Stimulated activated CD4-positive, alpha-beta T cell treated with anti-CD3 and anti-CD28 coated beads, Interleukin-2, amount 100 ng/mL, for 4 hours (primary cell): ENCODE data around the gene CPNE8.

ENCODE experiments used
- DNase-seq: peaks from one replicate; pipeline ENCODE4 v3.0.0-alpha.2; 2020; ENCODE audit warnings: low read depth

Gene CPNE8

DNA sequence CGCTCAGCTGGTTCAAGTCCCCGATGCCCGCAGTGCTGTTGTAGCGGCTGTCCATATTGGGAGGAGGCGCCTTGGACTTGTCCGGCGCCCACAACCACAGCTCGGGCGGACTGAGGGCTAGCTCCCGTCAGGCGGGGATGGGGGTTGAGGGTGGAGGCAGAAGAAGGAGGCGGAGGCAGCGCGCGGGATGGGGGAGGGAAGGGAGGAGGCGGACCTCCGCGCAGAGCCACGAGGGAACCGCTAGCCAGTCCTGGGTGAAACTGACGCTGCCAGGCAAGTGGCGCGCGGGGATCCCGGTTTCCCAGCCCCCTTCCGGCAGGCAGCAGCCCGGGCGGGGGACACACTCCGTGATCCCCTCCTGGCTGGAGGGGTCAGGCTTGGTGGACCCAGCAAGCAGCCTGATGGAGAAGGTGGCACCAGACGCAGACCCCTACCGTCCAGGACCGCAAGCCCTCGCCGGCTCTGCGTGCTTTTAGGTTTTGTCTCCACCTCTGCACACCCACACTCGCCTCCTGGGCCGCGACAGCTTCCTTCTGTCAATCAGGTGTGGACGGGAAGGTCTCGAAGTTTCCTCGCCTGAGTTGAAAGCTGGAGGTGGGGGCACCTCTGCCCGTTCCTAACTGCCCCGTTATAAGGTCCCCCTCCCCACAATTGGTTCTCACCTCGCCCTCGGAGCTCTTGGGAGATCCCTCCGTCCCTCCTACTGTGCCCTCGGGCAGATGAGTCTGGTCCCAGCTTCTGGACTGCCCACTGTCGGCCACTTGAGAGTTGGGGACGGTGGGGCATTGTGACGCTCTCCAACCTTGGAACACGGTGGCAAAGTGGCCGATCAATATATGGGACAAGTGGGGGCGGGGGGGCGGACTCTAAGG is at the start of gene CPNE8:
TSS of gene CPNE8 (minus strand) at position 112 of the 872 bp plus-strand sequence. CDS start at position 55, 57 bp downstream.
- DNase-seq, result no peak

DNA sequence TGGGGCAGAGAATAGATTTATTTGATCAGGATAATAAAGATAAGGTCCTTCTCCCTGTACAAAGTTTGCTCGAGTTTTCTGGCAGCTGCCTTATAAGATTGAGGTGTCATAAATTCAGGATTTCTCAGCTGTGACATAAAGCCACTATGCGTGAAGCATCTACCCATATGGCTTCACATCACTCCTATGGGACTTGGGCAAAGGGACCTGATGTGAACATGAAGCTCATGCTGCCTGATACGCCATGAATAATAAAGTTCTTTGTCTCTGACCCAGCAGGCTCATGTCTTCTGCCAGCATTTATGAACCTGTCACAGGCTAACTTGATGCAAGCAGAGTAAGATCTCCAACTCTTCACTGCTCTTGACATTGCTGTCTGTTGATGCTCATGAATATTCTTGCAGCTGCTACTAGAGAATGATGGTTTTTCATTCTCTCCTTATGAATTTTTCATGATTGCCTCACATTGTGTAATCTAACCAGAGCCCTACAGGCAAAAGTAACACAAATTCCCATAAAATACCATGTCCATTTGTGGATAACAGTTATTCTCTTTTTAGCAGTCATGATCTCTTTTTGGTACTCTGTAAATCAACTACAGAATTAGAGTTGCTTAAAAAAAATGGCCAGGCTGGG is 49.0 kb upstream of the CPNE8 start:
- no peak for DNase-seq

DNA sequence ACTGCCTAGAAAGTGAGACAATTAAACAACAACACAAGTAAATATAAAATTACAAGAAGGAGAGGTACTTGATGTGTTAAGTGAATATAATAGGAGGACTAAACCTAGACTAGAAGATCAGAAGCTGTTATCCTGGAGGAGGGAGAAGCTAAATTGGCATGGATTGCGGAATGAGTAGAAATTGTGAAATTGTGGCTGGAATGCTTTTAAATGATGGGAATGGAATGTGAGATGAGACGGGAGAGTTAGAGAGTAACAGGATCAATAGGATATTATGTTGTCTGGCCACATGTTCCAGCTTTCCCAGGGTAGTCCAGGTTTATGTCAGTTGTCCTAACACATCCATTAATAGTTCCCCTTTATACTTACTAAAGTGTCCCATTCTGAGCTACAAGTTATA is 44.0 kb upstream of the CPNE8 start:
- no peak for DNase-seq

DNA sequence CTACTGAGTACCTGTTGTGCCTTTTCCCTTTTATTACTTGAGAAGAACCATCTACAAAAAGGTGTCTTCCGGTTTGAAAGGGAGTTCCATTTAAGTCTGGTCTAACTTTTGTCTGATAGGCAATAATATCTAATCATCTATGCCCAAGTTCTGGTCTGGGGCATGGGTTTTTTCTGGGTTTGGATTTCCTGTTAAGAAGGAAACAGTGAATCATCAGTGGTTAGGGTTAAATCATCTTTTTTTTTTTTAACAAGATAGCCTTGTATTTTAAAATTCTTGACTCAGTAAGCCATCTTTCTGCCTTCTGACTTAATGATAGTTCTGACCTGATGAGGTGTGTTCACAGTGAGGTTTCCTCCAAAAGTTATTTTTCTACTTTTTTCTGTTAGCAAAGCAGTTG is 29.3 kb upstream of the CPNE8 start:
- no peak for DNase-seq

DNA sequence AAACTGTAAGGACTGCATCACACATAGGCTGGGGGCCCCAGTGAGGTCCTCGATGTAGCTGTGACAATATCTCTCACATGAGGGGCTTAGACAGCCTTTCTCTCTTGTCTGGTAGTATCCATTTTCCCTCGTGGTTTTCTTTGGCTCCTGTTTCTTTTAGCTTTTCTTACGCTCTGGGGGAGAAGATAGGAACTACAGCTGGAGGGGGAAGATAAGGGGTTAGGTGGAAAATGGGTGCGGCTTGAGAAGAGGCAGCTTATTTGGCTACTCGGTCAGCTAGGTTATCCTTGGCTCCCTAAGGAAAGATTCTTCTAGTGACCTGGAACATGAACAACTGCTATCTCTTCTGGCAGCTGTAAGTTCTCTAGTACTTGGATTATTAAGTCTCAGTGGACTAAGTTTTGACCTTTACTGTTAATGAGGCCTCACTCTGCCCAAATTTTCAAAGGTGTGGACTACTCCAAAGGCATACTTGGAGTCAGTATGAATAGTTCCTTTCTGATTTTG is 28.7 kb upstream of the CPNE8 start:
- DNase-seq, result no peak

DNA sequence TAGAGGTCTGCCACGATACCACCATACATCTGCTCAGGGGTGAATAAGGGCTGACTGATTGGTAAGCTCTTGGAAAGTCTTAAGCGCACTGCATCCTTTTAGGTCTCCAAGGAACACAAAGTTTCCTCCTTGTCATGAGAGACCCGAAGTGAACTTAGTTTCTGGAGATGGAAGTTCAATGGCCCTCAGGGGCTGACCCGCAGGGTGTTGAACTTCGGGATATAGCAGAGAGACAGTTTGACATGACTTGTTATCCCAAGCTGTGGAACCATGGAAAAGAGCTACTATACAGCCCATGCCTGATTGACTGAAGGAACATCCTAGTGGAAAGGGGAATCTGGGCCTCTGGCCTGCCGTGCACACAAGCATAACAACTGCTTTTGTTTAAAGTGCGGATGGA is 26.9 kb upstream of the CPNE8 start:
- no peak for DNase-seq

DNA sequence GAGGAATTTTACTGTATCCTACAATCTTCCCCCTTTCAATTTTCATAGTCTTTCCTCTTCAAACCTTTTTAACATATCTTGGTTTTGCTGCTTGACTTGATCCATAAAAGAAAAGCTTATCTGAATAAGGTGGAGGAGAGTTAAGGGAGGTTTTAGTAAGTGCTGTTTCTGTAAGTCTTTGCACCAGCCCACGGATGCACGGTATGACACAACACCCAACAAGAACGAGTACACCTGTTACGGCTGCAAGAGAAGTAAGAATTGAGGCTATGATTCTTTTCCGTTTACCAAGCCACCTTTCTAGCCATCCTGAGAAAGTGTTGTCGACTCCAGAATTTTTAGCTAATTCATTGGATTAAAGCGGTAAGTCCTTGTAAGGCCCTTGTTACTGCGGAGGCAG is 26.1 kb upstream of the CPNE8 start:
- no peak for DNase-seq

DNA sequence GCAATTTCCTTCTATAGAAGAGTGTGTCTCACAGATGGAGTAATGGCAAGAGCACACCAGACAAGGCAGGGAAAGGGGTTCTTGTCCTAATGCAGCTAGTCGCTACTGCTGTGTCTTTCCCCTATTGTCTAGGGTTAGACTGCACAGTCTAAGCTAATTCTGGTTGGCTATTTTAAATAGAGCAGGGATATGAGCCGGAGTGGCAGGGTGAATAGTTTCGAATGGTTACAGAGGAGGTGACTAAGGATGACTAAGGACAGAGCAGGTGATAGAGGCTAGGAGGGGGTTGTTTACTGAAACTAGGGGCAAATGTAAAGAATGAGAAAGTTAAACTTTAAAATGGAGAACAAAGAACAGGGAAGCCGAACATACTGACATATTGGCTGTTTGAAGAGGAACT is 25.6 kb upstream of the CPNE8 start:
- DNase-seq, result no peak

DNA sequence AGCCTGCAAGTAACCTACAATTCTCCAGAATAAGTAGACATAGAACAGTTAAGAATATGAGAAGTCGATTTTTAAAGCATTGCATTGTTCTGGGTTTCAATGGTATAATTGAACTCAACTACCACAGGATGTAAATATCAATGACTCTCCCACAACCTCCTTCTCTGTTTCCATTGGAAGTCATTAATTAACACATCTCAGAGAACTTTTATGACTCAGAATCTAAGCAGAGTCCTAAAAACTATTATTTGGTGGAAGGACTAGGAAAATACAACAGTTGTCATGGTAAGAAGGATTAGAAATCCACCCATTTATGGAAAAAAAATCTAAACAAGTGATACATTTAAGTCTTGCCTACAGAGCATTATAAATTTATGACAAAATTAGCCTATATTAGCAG is 21.1 kb upstream of the CPNE8 start:
- DNase-seq, result no peak

DNA sequence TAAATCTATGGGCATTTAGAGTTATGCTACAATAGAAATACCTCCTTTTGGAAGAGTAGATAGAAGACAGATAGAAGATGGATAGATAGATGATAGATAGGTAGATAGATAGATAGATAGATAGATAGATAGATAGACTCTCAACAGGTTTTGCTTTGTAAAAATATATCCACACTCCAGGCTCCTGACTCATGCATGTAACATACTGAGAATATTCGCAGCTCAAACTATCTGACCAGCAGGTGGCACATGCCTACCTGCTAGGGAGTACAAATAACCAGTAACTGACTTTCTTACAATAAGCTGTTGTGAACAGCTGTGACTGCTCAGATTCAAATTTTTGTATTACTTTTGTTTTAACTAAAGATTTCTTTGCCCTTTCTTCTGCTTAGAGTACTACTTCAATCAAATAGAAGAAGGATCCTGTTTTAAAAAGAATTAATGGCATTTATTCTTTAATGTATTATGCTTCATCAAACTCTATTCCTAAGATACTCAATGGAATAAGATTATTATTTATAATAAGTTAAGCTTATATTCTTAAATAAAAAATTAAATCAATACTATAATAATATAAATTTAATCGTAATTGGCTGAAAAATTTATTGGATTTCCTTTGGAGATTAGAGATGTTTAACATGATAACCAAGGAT is 15.8 kb upstream of the CPNE8 start:
- DNase-seq, result peak; percentile 18

DNA sequence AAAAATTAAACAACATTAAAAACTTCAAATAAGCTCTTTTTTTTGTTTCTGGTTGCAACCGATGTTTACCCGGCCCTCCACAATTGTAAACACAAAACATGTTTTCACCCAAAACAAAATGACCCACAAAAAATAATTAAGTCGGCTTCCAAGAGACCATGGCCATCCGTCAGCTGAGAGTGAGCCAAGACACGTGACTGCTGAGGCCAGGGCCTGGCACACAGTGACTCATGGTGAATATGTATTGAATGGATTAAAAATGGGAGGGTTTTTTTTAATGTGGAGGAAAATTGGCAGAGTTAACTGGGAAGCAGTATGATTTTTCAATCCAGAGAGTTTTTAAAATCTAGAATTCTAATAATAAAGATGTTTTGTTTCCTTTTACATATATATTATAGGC is 13.8 kb upstream of the CPNE8 start:
- DNase-seq, result no peak

DNA sequence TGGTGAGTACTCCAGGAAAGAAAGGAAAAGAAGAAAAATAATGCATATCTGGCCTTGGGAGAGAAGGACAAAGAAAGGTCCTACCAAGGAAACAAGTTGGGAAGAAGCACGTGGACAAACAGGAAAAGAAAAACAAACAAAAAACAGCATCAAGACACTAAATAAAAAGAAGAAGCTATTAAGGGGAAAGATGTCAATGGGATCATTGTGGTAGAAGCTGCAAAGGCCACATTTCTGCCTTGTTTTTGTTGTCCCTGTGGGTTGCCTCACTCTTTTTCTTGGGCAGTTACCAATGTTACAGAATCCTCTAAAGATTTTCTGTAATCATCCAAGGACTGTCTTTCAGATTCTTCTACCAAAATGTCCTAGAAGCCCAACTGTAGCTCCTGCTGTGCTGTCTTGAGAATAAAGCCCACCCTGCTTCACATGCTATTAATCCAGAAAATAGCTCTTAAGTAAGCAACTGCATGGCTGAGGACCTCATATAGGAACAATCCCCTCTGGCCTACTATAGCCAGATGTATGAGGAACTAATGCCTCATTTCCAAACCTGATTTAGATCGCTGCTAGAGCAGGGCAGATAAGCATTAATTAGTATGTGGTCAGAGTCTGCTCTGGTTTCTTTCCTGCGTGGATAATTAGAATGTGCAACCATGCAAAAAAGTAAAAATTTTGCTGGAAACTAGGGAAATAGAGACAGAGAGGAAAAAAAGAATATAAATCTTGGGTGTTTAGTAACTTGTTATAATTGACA is 10.2 kb upstream of the CPNE8 start:
- DNase-seq, result no peak

DNA sequence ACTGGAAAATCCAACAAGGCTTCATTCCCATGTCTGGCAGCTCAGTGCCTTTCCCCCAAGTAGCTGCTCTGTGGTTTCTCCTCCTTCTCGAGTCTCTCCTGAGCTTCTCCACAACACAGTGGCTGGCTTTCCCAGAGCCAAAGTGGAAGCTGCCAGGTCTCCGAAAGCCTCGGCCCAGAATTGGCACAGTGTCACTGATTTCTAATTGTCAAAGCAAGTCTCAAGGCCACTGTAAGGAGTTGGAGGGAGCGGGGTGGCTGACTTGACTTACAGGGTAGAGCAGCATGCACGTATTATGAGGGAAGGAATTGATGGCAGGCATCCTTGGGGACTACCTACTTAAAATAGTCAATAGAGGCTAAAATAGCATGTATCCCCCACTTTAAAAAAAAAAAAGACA is 6.7 kb upstream of the CPNE8 start:
- no peak for DNase-seq

DNA sequence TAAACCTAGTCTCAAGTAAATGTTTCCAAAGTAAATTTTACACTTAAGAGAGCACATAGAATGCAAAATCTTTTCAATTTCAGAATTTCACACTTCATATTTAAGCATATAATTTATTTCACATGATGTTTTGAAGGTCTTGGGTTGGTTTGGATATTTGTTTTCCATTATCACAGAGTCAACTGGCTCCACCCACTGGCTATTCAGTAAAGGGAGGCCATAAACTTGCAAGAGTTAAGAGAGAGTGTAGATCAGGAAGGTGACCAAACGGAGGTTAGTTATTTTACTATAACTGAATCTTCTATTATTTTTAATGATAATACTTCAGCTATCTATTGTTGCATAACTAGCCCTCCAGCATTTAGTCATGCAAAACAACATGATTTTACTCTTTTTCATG is 6.2 kb upstream of the CPNE8 start:
- no peak for DNase-seq

DNA sequence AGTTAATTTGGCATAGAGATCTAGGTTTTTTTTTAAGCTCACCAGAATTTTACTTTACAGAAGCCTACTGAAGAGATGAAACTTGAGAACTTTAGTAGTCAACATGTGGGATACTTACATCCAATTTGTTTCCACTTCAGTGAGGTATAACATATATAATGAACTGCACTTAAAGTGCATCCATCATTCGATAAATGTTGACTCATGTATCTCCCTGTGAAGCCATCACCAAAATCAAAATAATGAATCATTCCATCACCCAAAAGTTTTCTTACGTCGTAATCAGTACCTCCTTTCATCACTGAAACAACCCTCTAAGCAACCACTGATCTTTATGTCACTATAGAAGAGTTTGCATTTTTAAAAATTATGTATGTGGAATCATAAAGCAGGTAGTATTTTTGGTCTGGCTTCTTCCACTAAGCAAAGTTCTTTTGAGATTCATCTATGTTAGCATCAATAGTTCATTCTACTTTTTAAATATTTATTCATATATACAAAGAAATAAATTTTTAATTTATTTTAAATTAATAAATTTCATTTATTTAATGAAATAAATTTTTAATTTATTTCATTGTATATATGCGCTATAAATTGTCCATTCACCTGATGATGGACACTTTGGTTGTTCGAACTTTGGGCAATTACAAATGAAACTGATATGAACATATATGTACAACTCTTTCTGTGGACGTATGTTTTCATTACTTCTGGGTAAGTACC is 2.0 kb upstream of the CPNE8 start:
- DNase-seq, result no peak

DNA sequence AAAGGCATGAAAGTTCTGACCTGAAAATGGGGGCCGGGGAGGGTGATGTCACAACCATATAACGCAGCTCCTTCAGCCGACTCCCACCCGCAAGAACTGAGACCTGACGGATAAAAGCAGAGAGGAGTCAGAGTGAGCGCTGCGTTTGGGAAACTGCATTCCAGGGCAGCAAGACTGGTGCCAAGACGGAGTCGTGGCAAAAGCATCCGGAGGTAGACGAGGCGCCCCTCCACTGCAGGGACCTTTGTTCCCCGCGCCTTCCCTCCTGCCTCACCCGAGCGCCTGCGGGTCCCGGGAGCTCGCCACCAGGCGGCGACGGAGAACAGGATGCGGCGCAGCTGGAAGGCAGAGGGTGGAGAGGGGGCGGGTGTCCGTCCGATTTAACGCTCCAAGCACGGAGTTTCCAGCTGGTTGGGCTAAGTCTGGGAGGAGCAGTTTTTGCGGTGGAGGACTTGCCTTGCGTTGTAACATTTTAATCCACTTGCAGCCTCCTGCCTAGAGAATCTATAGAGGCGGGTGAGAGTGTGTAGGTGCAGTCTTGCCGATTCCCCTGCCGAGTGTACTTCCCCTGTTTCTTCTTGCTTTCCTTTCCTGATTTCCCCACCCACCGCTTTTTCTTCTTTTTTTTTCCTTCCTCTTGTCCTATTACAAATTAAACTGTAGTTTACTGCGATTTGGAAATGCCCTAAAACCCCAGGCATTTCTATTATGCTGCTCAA is 1.2 kb upstream of the CPNE8 start:
- peak; percentile 46 for DNase-seq

DNA sequence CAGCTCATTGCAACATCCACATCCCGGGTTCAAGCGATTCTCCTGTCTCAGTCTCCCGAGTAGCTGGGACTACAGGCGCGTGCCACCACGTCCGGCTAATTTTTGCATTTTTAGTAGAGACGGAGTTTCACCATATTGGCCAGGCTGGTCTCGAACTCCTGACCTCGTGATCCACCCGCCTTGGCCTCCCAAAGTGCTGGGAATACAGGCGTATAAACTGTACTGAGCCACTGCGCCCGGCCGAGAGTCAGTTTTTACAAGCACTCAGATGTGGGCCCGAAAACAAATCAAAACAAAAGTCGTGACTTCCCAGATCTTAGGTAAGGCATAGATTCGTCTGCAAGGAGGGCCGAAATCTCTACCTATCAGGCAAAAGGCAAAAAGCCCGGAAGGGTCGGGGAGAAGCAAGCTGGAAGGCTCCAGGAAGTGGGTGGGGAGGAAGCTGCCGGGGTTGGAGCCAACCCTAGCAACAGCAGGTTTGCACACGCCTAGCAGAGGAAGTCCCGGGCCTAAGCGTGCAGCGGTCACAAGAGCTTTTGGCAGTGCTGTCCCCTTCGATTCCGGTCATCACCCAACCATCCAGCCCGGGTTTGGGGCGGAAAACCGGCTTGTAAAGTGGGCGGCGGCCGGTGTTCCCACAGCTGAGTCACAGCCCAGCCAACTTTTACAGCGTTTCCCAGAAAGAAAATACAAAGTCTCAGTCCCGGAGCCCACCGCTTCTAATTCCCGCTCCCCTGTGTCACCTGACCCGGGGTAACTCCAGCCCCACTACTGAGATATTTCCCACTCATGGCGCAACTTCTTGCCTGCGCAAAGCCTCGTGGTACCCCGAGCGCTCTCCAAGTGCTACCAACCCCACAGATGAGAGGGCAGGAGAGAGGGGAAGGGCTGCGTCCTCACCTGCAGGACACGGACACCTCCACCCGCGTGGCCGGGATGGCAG is 583 bp downstream of the CPNE8 start:
- DNase-seq, result no peak

DNA sequence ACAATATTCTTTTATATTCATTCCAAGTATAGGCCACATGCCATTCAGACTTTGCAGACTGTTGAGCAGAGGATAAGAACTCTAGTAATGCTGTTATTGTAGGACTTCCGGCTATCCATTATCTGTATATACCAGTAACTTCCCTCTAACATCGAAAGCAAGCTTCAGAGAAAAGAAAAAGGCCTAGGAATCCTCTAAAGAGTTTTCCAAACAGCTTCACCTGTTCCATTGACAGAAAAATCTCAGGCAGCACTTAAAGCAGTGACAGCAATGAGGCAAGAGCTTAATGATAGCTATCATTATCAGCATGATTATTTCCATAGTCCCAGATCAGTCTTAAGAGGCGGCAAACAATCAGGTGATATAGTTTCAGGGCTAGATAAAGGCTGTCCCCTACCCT is 1.8 kb downstream of the CPNE8 start:
- no peak for DNase-seq

DNA sequence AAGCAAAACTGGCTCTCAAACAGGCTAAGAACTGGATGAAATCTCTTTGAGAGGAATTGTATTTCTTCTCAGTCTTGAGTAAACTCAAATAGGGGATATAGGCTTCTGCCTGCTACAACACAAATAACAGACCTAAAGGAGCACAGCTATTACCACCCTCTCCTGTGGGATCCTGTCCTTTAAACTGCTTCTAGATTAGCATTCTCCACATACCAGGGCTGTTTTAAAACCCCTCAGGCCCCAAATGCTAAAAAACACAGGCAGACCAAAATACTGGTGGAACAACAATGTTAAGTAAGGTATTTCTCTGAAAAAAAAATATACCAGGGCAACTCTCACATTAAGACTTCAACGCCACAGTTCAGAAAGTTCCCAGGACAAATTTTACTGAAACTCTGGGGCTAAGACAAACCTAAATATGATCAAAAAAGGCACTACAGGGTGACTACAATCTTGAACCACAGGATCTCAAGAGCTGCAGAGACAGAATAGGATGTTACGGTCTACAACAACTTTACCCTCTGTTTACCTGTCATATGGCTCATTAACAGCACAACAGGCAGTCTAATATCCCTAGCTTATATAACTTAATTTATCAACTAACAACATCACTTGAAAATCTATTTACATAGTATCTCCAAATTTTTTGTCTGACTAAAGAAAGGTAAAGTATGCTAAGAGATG is 7.2 kb downstream of the CPNE8 start:
- no peak for DNase-seq
